HepG2 (cell line): ENCODE data around the gene KCTD6. TPM values are rescaled to one million over a fixed set of nuclear protein-coding genes. Genes with fewer than 3 reads are reported as not detected.

Experiments
- CC2D1A ChIP-seq: sonication (generic); formaldehyde crosslinking; IDR thresholded peaks from 2 replicates; pipeline ENCODE4 v1.8.1; 2023; ENCODE audit warnings: mild to moderate bottlenecking, missing genetic modification reagents
- GABPA ChIP-seq, 2 experiments: IDR thresholded peaks; 2 replicates each; pipeline ENCODE4 v1.6.1; 2011 to 2016; ENCODE audit warnings: low read depth in 2 of 2, low read length in 1 of 2, missing biosample characterization in 1 of 2, missing genetic modification characterization in 1 of 2
- HCFC1 ChIP-seq: fragments of 150-350 bp; IDR thresholded peaks from 2 replicates; pipeline ENCODE4 v1.6.1; 2014; ENCODE audit warnings: low read depth, low read length
- MIXL1 ChIP-seq: IDR thresholded peaks from 2 replicates; pipeline ENCODE4 v1.6.1; 2016
- NCOA2 ChIP-seq: sonication (generic); formaldehyde crosslinking; IDR thresholded peaks from 2 replicates; pipeline ENCODE4 v1.8.0; 2022; ENCODE audit warnings: inconsistent platforms
- RAD51 ChIP-seq: fragments of 450-650 bp; IDR thresholded peaks from 2 replicates; pipeline ENCODE4 v1.6.1; 2016; ENCODE audit warnings: borderline replicate concordance
- SP140L ChIP-seq: sonication (generic); formaldehyde crosslinking; IDR thresholded peaks from 2 replicates; pipeline ENCODE4 v1.4.0; 2020; ENCODE audit warnings: missing genetic modification reagents, borderline replicate concordance
- ZC3H4 ChIP-seq: sonication (generic); formaldehyde crosslinking; IDR thresholded peaks from 2 replicates; pipeline ENCODE4 v1.4.0; 2020; ENCODE audit warnings: missing genetic modification reagents, borderline replicate concordance
- ZNF20 ChIP-seq: sonication (generic); formaldehyde crosslinking; IDR thresholded peaks from 2 replicates; pipeline ENCODE4 v1.4.0; 2020; ENCODE audit warnings: mild to moderate bottlenecking, moderate library complexity, missing genetic modification reagents
- ZNF274 ChIP-seq: sonication (generic); formaldehyde crosslinking; IDR thresholded peaks from 2 replicates; pipeline ENCODE4 v1.5.1; 2020; ENCODE audit warnings: mild to moderate bottlenecking, missing genetic modification reagents
- ZNF337 ChIP-seq: sonication (generic); formaldehyde crosslinking; IDR thresholded peaks from 2 replicates; pipeline ENCODE4 v1.5.1; 2020; ENCODE audit warnings: missing genetic modification reagents, low read depth, mild to moderate bottlenecking, borderline replicate concordance
- ZNF644 ChIP-seq: IDR thresholded peaks from 2 replicates; pipeline ENCODE4 v1.6.1; 2016; ENCODE audit warnings: low read depth
- ZNF678 ChIP-seq: sonication (generic); formaldehyde crosslinking; IDR thresholded peaks from 2 replicates; pipeline ENCODE4 v1.4.0; 2020; ENCODE audit warnings: mild to moderate bottlenecking, missing genetic modification reagents
- ZNF703 ChIP-seq: sonication (generic); formaldehyde crosslinking; IDR thresholded peaks from 2 replicates; pipeline ENCODE4 v1.5.1; 2020; ENCODE audit warnings: missing genetic modification reagents, mild to moderate bottlenecking, moderate library complexity, borderline replicate concordance
- ZNF737 ChIP-seq: sonication (generic); formaldehyde crosslinking; IDR thresholded peaks from 2 replicates; pipeline ENCODE4 v1.5.0; 2020; ENCODE audit warnings: missing genetic modification reagents, mild to moderate bottlenecking, borderline replicate concordance
- polyA plus RNA-seq, 8 experiments: library from polyadenylated mRNA; depleted of rRNA in 3 of 8; stranded (reverse) in 7 of 8; unstranded in 1 of 8; fragments of >200 nt; fragmentation: Illumina TruSeq in 4 of 8; extraction: Trizol in 4 of 8; gene quantifications; 2 replicates each; pipeline versions ENCODE4 v1.2.1 to v1.2.3, GENCODE V29; 2011 to 2016; ENCODE audit warnings: low read depth in 4 of 8, missing spikeins in 1 of 8, mixed read lengths in 1 of 8; ENCODE audit not compliant: insufficient read depth in 1 of 8
- total RNA-seq, 5 experiments: library from RNA; depleted of rRNA; stranded (reverse); fragments of >200 nt; fragmentation: Illumina TruSeq; extraction: Trizol; gene quantifications; 2 replicates each; pipeline ENCODE4 v1.2.3, GENCODE V29; 2016; ENCODE audit warnings: low read depth in 1 of 5
- TF ChIP-seq, protein P1 (sequence below): sonication (generic); formaldehyde crosslinking; IDR thresholded peaks from 2 replicates; pipeline ENCODE4 v1.8.1; 2023; ENCODE audit warnings: mild to moderate bottlenecking, moderate library complexity, missing genetic modification reagents
- TF ChIP-seq, protein P2 (sequence below): IDR thresholded peaks from 2 replicates; pipeline ENCODE4 v1.6.1; 2016; ENCODE audit warnings: low read depth, borderline replicate concordance
- TF ChIP-seq, protein P3 (sequence below): sonication (generic); formaldehyde crosslinking; IDR thresholded peaks from 2 replicates; pipeline ENCODE4 v1.8.0; 2022; ENCODE audit warnings: missing genetic modification reagents, low read depth, mild to moderate bottlenecking, borderline replicate concordance
- TF ChIP-seq, protein P4 (sequence below): sonication (generic); formaldehyde crosslinking; IDR thresholded peaks from 2 replicates; pipeline ENCODE4 v1.5.0; 2020; ENCODE audit warnings: mild to moderate bottlenecking, missing genetic modification reagents, borderline replicate concordance
- TF ChIP-seq, protein P5 (sequence below): sonication (generic); formaldehyde crosslinking; IDR thresholded peaks from 2 replicates; pipeline ENCODE4 v1.5.0; 2020; ENCODE audit warnings: mild to moderate bottlenecking, missing genetic modification reagents, borderline replicate concordance

KCTD6 gene
- total and polyA plus RNA-seq, 2 of the 13 experiments (the other 11 are each of a cell fraction or from before 2014, with no cell fraction given), result 13.4 to 14.2 TPM

DNA sequence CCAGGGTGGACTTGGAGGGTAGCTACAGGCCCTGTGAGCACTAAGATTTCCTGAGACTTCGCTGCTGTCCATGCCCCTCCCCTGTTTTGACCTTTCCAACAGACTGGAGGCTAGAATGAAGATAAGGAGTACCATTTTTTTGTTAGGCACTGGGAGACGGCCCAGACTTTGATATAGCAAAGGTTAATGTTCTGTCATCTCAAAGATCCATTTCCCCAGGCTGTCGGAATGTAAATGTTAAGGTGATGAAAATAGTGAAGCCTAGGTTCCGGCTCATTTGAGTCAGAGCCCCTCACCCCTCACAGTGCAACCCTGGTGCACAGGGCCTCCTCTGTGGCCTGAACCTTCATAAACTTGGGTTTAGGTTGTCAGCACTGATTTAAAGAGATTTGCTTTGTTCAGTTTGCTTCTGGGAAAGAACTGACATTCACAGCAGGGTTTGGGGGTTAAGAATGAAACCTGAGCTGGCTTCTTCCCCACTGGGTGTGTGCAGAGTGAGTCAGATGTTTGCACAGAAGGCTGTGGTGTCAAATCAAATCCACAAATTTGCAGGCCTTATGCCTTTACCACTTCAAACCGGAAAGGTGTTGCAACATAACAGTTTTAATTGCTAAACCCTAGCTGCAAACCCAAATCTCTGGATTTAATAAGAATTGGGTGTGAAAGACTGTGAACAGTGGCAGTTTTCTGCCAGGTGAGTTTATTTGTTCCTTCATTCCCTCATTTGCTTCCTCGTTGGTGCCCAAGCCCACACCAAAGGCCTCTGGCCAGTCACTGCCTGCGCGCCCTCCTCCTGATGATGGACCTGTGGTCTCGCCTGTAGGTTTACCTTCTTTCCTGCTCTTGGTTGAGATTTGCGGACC, 20.6 kb upstream of the KCTD6 start (continued):
- no peak for TF ChIP-seq HCFC1
- TF ChIP-seq ZC3H4 (CRISPR knock-in tag), result no peak; the same call in 1 of the 2 replicates
- TF ChIP-seq, protein P1, sequence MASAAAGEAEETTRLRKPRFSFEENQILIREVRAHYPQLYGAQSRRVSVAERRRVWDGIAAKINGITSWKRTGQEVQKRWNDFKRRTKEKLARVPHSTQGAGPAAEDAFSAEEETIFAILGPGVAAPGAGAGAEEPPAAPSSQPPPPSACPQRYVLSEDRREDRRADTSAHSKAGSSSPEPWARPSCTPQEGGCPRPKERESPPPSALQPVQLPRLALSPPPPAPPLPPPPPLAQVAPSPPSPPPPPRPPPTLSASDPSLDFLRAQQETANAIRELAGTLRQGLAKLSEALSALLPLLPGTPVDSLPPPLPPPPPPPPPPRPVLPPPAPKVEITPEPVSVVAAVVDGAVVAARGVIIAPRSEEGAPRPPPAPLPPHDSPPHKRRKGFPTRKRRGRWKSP (CRISPR knock-in tag), result 0 out of 2 replicates have a peak, but pooled peaks have one; percentile 85
- TF ChIP-seq ZNF737 (CRISPR knock-in tag), result no peak
- TF ChIP-seq ZNF337 (CRISPR knock-in tag), result 0 out of 2 replicates have a peak, but pooled peaks have one; percentile 46
- no peak for TF ChIP-seq ZNF644 (CRISPR knock-in tag)
- TF ChIP-seq, protein P2, sequence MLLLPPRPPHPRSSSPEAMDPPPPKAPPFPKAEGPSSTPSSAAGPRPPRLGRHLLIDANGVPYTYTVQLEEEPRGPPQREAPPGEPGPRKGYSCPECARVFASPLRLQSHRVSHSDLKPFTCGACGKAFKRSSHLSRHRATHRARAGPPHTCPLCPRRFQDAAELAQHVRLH (CRISPR knock-in tag), result no peak; the same call in none of the 2 replicates
- TF ChIP-seq, protein P3, sequence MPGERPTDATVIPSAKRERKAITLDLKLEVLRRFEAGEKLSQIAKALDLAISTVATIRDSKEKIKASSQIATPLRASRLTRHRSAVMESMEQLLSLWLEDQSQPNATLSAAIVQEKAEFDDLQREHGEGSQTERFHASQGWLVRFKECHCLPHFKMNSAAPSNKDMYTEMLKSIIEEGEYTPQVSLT, result no peak
- no peak for TF ChIP-seq ZNF678 (CRISPR knock-in tag)
- TF ChIP-seq SP140L (CRISPR knock-in tag), result no peak
- TF ChIP-seq ZNF703 (CRISPR knock-in tag), result 0 out of 2 replicates have a peak, but pooled peaks have one; percentile 87
- TF ChIP-seq GABPA (IDR thresholded peaks at IDR 0.05; ENCODE audit: low read depth, low read length), result no peak
- TF ChIP-seq GABPA (CRISPR knock-in tag; IDR thresholded peaks at IDR 0.05; ENCODE audit: low read depth), result no peak
- peak; percentile 92 for TF ChIP-seq NCOA2
- TF ChIP-seq ZNF274 (CRISPR knock-in tag), result no peak
- TF ChIP-seq RAD51, result no peak
- TF ChIP-seq MIXL1 (CRISPR knock-in tag), result peak; percentile 67
- TF ChIP-seq ZNF20 (CRISPR knock-in tag), result no peak
- TF ChIP-seq CC2D1A (CRISPR knock-in tag), result no peak
- TF ChIP-seq, protein P4, sequence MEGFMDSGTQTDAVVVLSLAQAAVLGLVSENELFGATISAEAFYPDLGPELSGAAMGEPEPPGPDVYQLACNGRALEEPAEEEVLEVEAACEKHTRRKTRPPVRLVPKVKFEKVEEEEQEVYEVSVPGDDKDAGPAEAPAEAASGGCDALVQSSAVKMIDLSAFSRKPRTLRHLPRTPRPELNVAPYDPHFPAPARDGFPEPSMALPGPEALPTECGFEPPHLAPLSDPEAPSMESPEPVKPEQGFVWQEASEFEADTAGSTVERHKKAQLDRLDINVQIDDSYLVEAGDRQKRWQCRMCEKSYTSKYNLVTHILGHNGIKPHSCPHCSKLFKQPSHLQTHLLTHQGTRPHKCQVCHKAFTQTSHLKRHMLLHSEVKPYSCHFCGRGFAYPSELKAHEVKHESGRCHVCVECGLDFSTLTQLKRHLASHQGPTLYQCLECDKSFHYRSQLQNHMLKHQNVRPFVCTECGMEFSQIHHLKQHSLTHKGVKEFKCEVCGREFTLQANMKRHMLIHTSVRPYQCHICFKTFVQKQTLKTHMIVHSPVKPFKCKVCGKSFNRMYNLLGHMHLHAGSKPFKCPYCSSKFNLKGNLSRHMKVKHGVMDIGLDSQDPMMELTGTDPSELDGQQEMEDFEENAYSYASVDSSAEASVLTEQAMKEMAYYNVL (CRISPR knock-in tag), result 0 out of 2 replicates have a peak, but pooled peaks have one; percentile 63
- TF ChIP-seq, protein P5, sequence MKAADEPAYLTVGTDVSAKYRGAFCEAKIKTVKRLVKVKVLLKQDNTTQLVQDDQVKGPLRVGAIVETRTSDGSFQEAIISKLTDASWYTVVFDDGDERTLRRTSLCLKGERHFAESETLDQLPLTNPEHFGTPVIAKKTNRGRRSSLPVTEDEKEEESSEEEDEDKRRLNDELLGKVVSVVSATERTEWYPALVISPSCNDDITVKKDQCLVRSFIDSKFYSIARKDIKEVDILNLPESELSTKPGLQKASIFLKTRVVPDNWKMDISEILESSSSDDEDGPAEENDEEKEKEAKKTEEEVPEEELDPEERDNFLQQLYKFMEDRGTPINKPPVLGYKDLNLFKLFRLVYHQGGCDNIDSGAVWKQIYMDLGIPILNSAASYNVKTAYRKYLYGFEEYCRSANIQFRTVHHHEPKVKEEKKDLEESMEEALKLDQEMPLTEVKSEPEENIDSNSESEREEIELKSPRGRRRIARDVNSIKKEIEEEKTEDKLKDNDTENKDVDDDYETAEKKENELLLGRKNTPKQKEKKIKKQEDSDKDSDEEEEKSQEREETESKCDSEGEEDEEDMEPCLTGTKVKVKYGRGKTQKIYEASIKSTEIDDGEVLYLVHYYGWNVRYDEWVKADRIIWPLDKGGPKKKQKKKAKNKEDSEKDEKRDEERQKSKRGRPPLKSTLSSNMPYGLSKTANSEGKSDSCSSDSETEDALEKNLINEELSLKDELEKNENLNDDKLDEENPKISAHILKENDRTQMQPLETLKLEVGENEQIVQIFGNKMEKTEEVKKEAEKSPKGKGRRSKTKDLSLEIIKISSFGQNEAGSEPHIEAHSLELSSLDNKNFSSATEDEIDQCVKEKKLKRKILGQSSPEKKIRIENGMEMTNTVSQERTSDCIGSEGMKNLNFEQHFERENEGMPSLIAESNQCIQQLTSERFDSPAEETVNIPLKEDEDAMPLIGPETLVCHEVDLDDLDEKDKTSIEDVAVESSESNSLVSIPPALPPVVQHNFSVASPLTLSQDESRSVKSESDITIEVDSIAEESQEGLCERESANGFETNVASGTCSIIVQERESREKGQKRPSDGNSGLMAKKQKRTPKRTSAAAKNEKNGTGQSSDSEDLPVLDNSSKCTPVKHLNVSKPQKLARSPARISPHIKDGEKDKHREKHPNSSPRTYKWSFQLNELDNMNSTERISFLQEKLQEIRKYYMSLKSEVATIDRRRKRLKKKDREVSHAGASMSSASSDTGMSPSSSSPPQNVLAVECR (CRISPR knock-in tag), result no peak; the same call in 1 of the 2 replicates
